Heart left ventricle (tissue), 16 donors: ENCODE results near the gene EN1. TPM values are rescaled to one million over a fixed set of nuclear protein-coding genes. Genes with fewer than 3 reads are reported as not detected.

Experiments used
- ATAC-seq, 4 donors: fragments of 200-7000 bp; cut with Tn5 transposase; one replicate each; pipeline ENCODE4 v1.9.1; 2020 to 2022; ENCODE audit warnings: moderate library complexity in 4 of 4, mild to moderate bottlenecking in 3 of 4, moderate number of reproducible peaks in 1 of 4
- DNase-seq, 5 donors: peaks; one replicate each; pipeline ENCODE4 v3.0.0-alpha.2; 2020
- H3K27ac ChIP-seq, 12 donors: fragments of 200-600 bp; sonication (generic) in 4 of 12; one replicate each; pipeline versions ENCODE4 v1.5.0 to v1.8.0; 2016 to 2022; ENCODE audit warnings: mild to moderate bottlenecking in 2 of 12
- H3K27me3 ChIP-seq, 9 donors: fragments of 200-600 bp; sonication (generic) in 2 of 9; one replicate each; pipeline versions ENCODE4 v1.5.1 to v1.8.0; 2016 to 2022; ENCODE audit warnings: mild to moderate bottlenecking in 3 of 9
- H3K36me3 ChIP-seq, 9 donors: fragments of 200-600 bp; sonication (generic) in 2 of 9; one replicate each; pipeline versions ENCODE4 v1.5.0 to v1.8.0; 2018 to 2022; ENCODE audit warnings: mild to moderate bottlenecking in 2 of 9
- H3K4me1 ChIP-seq, 12 donors: fragments of 200-600 bp; sonication (generic) in 4 of 12; one replicate each; pipeline versions ENCODE4 v1.5.0 to v1.8.0; 2016 to 2022; ENCODE audit warnings: mild to moderate bottlenecking in 3 of 12
- H3K4me3 ChIP-seq, 12 donors: fragments of 200-600 bp; sonication (generic) in 4 of 12; one replicate each; pipeline versions ENCODE4 v1.5.0 to v1.8.0; 2017 to 2022; ENCODE audit warnings: mild to moderate bottlenecking in 9 of 12, moderate library complexity in 4 of 12
- H3K9me3 ChIP-seq, 12 donors: fragments of 200-600 bp; sonication (generic) in 4 of 12; one replicate each; pipeline versions ENCODE4 v1.5.0 to v1.8.0; 2016 to 2022; ENCODE audit warnings: mild to moderate bottlenecking in 1 of 12
- CTCF ChIP-seq, 12 donors: fragments of 200-600 bp; sonication (generic) in 4 of 12; IDR thresholded peaks; one replicate each; pipeline versions ENCODE4 v1.5.0 to v1.8.0; 2018 to 2022; ENCODE audit warnings: antibody characterized with exemption in 12 of 12, mild to moderate bottlenecking in 5 of 12
- POLR2A ChIP-seq, 2 donors: fragments of 450-650 bp; IDR thresholded peaks; one replicate each; pipeline ENCODE4 v1.6.1; 2017; ENCODE audit warnings: antibody characterized with exemption in 2 of 2, mild to moderate bottlenecking in 2 of 2, moderate library complexity in 2 of 2
- WGBS, 4 donors: extraction: QIAGEN DNeasy Blood & Tissue Kit in 2 of 4; methylation state at CpG; one replicate each; pipeline versions ENCODE4 v1.1.5 to v1.1.7; 2013 to 2018; 5-methylcytosine and 5-hydroxymethylcytosine counted together
- intact Hi-C, 10 donors: fragments of 100-400 bp; cut with DNase I; formaldehyde crosslinking; loops; one replicate each; pipeline versions ENCODE4 v1.11.1 to v1.14.2; 2022
- polyA plus RNA-seq, 2 donors: library from polyadenylated mRNA; stranded (reverse); fragments of 200-250 nt; gene quantifications; one replicate each; pipeline ENCODE4 v1.2.3, GENCODE V29; 2013
- total RNA-seq, 9 donors: library from RNA; depleted of rRNA in 2 of 9; stranded (reverse); fragments of >200 nt in 2 of 9; fragmentation: NEBNext Ultra II Directional in 3 of 9; extraction: Animal tissue kit (Norgen Biotek cat#: 25700) in 3 of 9; gene quantifications; one replicate each; pipeline versions ENCODE4 v1.1.0 to v1.2.4, GENCODE V29; 2016 to 2023
- donor health status: ischemic (EF 13 %, LVEDD 7.1; RV severe dilation, severe dysfunction).
- donor health status: healthy with polysubstance abuse.
- donor health status: DM: no; HTN: yes; CAD: no.
- donor health status: DM: no; HTN: no; CAD: no.
- donor health status: ischemic (EF 25% LVEDD 6.9; RV normal size, moderate dysfunction).
- donor health status: ischemic (EF 25% LVEDD 5.7; RV mildly dilated, moderate dysfunction).
- donor health status: healthy.
- donor health status: DM: yes; HTN: yes; CAD: no.
- donor health status: ischemic (EF 35%, LVEDD 5.7; RV mildly dilated, moderate dysfunction).
- donor health status: nonischemic (EF 11% LVEDD 7.7; RV severe dilation, severe dysfunction).
- donor health status: DM: yes; HTN: yes; CAD: no.
- donor health status: PGD.
- donor health status: ischemic (EF 29% LVEDD 5.4; RV normal size, mild dysfunction).
- donor health status: nonischemic (EF 23%, LVEDD 6.1; RV moderate dilation, normal function).

EN1 gene
- total and polyA plus RNA-seq, 11 donors: 0.27 TPM; not detected in 10

GRCh38 chr2:118845522-118846441 is 1.7 kb downstream of the EN1 start:
- H3K4me3 ChIP-seq: no peak overlapping the region

DNA sequence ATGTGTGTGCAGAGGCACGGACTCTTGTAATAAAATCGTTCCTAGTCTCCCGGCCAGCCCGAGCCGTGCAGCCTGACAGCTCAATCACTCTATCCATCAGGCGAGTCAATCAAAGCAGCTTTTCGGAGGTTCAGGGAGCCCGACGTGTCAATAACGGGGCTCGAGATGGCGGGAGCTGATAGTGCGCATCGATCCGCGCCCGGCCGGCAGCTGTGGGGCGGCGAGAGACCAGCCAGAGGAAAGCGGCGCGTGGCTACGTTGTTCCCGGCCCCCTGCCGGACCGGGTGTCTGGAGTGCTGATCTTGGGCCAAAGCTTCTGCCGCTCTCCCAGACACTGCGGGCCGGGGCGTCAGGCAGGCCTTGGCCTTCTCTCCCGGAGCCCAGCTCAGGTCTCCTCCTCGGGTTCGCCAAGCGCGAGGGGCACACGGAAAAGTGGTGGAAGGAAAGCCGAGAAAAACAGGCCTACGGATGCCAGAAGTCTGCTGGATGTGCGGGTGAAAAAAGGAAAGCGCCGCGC is 2.4 kb downstream of the EN1 start:
- no peak for TF ChIP-seq CTCF (IDR thresholded peaks at IDR 0.05)
- TF ChIP-seq POLR2A (IDR thresholded peaks at IDR 0.05): no peak
- DNase-seq (no peak), ATAC-seq (no peak)
- Histone ChIP-seq H3K4me1 (peaks cover 3 to 61% (median 25%) of the 10 kb centered on the region in 12 donors), H3K4me3 (no peak overlapping the region), H3K27me3 (peaks cover 82 to 99% (median 96%) of the 10 kb centered on the region in 9 donors), H3K27ac (no peak overlapping the region), H3K36me3 (no peaks in the 10 kb centered on the region), H3K9me3 (no peaks in the 10 kb centered on the region)
- intact Hi-C loops: no loop called here
- WGBS, 4 donors: 2 to 9% (median 4%) methylated on average over 21 to 43 of the region's 43 CpGs

More at GRCh38 chr2:118845522-118846441, 1.7 kb downstream of the EN1 start:
- no peaks in the 10 kb centered on the region for H3K36me3 ChIP-seq
- ATAC-seq (no peak), DNase-seq (no peak)
- no peak overlapping the region for H3K27ac ChIP-seq
- intact Hi-C loops: no loop called here
- H3K27me3 ChIP-seq: peaks cover 82 to 99% (median 97%) of the 10 kb centered on the region in 9 donors
- no peaks in the 10 kb centered on the region for H3K9me3 ChIP-seq
- 5 to 10% (median 7%) methylated on average over 31 to 47 of the region's 47 CpGs for WGBS, 4 donors
- peaks cover 3 to 61% (median 25%) of the 10 kb centered on the region in 12 donors for H3K4me1 ChIP-seq
- TF ChIP-seq POLR2A (IDR thresholded peaks at IDR 0.05) (no peak), CTCF (IDR thresholded peaks at IDR 0.05) (no peak)

- Histone ChIP-seq H3K4me3 (no peak overlapping the region), H3K27me3 (peaks cover 79 to 99% (median 95%) of the 10 kb centered on the region in 9 donors), H3K4me1 (peaks cover 3 to 61% (median 25%) of the 10 kb centered on the region in 12 donors), H3K9me3 (no peaks in the 10 kb centered on the region), H3K27ac (no peak overlapping the region), H3K36me3 (no peaks in the 10 kb centered on the region)
- DNase-seq (no peak), ATAC-seq (no peak)
- intact Hi-C loops: no loop called here
- WGBS, 4 donors: 15 to 18% (median 17%) methylated on average over 7 to 8 of the region's 8 CpGs
- no peak for TF ChIP-seq POLR2A (IDR thresholded peaks at IDR 0.05)
- no peak for TF ChIP-seq CTCF (IDR thresholded peaks at IDR 0.05)
Measured at GRCh38 chr2:118844261-118845004, 3.0 kb downstream of the EN1 start.
